Stimulated activated CD4-positive, alpha-beta T cell treated with anti-CD3 and anti-CD28 coated beads, Interleukin-2, amount 100 ng/mL, for 24 hours (primary cell): ENCODE data around the gene CAD.
"Not testable (repeated sequence)": the region's sequence is repeated elsewhere in the genome, so short reads cannot be mapped to it uniquely, and the experiment has no call there.

Experiments used
- DNase-seq, 2 donors: peaks; one replicate each; pipeline ENCODE4 v3.0.0-alpha.2; 2020

CAD gene

DNA sequence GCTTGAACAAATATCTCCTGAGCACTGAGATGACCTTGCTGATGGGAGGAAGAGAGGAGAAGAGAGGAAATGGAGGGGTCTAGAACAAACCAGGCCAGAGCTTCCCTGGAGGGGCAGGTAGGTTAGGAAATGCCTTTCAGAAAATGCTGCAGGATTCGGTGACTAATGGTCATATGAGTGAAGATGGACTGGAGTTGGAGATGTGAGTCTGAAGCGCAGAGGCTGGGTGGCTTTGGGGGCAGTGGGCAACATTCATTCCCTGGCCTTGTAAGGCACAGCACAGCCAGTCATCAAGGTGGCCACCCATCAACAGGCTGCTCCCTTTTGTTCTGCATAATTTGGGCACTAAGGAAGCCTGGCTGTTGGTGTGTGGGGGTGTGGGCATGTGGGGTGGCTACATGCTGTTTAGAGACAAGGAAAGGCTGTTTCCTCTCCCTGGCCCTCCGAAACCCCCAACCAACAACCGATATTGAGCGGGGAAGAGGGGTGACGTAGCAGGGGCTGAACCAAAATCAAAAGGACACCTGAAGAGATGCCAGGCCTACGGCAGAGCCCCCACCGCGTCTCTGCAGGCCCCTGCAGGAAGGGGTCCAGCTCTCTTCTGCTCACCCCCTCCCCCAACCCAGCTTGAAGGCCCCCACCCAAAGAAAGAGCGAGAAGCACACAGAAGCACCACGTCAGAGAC, 44.2 kb downstream of the CAD start:
- DNase-seq = no peak

DNA sequence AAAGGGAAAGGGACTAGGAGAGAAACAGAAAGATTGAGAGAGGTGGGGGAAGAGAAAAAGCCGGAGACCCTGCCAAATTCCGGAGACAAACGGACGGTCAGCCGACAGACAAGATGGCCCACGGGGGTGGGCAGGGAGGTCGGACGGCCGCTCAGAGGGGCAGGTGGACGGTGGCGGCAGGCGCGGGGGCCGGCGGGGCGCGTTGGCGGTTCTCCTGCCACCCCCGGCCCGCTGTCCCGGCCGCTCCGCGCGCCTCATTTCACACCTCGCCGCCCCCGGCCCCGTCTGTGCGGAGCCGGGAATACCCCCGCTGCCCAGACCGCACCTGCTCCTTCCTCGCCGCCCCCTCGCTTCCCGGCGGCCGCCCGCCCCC, 44.7 kb downstream of the CAD start:
- DNase-seq = no peak

DNA sequence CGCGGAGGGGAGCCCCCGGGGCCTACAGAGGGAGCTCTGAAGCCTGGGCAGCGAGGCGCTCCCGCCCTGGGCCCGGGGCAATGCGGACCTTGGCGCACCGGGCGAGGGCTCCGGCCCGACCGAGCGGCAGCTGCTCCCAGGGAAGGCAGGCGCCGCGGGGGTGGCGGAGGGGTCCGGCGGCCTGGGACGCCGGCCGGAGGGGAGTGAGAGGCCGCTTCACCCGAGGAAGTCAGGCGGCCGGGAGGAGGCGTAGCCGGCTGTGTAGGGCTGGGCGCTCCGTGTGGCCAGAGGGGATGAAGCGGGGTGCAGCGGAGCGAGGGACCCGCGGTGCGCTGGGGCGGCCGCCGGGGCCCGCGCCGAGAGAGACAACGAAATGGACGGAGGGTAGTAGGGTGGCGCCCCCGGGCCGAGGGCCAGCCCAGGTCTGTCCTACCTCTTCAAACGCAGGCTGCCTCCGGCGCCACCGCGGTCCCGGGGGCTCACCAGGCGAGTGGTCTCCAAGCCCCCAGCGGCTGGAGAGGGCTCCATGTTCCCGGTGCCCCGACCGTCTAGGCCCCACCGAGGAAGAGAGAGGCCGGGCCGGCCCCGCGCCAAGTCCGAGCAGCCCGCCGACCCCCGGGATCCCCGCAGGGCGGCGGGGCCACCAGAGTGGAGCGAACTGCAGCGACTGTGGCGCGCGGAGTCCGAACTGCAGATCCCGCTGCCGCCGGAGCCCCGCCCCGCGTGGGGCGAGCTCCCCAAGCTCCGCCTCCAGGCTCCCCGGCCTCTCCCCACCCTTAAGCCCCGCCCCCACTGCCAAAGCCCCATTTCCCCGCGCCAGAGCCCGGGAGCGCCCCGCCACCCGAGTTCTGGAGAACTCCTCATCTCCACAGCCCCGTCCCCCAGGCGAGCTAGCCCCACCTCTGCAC, 45.5 kb downstream of the CAD start, which contains the start of gene SLC30A3:
Gene SLC30A3 (minus strand): TSS at position 669 of the 908 bp plus-strand sequence. CDS start 141 bp downstream, at position 528.
- peak; percentile 71 to 85 for DNase-seq

DNA sequence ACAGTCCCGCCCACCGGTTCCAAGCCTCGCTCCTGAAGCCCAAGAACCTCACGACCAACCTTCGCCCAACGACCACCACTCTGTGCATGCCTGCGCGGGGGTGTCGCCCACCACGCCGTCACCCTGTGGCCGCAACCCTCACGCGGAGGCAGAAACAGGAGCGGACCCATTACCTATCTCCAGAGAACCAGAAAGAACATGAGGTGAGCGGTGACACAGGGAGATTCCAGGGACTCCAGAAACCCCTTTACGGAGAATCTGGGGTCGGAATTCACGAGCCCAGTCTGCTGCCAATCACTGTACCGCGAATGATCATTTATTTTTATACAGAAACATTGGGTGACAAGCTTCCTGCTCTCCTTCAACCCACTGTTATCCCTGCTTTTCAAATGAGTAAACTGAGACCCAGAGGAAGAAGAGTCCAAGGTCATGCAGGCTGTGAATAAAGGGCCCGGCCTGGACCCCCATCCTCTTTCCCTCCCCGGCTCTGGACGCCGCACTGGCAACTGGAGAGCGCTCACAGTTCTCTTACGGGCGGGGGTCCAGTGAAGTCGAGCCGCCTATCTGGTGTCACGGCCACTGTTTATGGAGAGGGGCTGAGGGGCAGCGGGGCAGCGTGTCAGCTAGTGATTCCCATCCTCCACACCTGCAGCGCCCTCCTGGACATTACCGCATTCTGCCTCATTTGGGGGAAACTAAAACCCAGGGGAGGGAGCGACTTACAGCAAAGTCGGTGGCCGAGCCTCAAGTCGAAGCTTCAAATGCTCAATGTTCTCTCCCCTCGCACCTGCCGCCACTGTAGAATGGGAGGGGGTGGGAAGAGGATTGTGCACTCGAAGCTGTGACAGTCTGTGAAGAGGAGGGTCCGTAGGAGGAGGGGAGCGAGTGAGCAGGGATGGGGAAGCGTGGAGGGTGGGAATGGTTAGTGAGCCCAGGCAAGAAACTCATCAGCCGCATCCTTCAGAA, 46.4 kb downstream of the CAD start:
- peak in 1 of 2 donors; percentile 25 for DNase-seq

DNA sequence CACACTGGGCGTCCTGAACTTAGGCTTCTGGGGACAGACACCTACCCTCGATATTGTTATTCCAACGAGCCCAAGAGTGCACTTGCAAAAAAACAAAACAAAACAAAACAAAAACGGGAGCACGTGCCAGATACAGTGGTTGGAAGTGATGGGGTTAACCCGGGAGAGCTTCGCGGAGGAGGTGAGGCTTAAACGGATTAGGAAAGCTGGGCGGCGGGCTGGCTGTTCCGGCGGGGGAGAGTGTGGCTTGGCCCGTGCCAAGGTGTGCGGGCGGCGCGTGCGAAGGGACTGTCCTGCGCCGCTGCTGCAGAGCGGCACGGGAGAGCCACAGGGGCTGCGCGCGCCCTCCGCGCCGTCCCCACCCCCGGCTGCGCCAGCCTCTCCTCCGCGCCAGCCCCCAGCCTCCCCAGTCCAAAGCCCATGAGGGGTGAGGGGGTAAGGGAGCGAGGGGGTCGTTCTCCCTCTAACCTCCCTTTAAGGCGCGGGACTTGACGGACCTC, 47.1 kb downstream of the CAD start:
- DNase-seq = peak in 1 of 2 donors; percentile 29

DNA sequence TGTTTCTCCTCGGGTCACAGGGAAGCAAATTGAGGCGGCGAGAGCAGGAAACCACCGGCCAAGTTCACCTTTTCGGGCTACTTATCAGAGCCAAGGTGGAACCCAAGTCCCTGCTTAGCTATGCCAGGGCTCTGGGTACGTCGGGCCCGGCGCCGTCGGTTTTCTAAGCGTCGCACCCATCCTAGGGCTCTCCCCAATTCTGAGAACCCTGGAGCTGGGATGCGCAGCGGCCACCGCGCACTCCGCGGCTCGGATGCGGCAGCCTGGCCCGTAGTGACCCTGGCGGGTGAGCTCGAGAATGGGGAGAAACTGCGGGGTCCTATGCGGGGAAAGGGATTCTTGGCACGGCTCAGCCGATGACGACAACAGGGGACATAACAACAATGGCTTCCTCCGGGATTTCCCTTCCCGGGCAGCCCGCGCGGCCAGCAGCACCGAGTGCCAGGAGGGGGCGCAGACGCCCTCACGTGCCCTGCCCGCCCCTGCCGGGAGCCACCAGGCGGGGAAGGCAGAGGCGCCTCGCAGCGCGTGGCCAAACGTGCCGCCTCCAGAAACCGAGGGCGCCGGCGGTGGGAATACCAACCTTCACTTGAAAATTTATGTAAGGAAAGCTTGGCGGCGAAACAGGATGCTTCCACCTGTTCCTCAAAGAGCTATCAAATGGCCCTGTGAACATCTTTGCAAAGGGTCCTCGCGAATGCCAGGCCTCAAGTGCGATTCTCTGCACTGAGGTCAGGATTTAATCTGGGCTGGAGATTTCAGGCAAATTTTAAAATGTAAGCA, 47.8 kb downstream of the CAD start:
- DNase-seq = peak; percentile 63 to 75

DNA sequence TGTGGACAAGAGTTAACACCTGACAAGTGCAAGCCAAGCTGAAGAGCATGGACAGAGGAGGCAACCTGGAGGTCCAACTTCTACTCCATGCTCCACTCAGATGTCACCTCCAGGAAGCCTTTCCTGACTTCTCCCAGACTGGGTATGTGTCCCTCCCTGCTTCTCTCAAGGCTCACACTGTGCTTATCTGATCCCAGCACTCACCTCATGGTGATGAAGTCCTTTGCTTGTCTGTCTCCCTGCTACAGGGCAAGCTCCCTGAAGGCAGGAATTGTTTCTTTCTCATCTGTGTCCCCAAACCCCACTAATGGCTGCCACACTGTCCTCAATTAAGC, 48.3 kb downstream of the CAD start:
- DNase-seq = no peak

DNA sequence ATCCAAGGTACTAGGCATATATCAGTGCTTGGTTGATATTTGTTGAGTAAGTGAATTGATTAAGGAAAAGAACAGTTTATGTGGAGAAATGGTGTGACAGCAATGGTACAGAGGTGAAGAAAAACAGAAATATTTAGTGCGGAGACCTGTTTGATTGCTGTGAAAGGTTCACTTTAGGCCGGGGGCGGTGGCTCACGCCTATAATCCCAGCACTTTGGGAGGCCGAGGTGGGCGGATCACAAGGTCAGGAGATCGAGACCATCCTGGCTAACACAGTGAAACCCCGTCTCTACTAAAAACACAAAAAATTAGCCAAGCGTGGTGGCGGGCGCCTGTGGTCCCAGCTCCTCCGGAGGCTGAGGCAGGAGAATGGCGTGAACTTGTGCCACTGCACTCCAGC, 51.1 kb downstream of the CAD start:
- DNase-seq = not testable (repeated sequence)

DNA sequence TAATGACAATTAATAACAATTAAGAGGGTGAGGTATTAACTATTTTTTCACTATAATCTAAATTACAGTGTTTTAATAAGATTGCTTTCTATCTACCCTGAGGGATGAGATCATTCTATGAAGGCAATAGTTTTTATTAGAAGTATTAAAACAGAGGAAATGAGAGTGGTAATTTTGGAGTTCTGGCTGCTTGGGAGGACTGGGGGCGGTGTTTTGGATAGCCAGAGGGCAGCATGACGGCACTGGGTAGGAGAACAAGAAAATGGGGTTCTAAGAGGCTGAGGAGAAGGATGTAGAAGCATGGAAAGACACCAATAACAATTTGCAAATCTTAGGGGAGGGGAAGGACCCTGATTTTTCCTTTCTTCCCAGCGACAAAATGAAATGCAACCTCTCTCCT, 53.0 kb downstream of the CAD start:
- no peak for DNase-seq

DNA sequence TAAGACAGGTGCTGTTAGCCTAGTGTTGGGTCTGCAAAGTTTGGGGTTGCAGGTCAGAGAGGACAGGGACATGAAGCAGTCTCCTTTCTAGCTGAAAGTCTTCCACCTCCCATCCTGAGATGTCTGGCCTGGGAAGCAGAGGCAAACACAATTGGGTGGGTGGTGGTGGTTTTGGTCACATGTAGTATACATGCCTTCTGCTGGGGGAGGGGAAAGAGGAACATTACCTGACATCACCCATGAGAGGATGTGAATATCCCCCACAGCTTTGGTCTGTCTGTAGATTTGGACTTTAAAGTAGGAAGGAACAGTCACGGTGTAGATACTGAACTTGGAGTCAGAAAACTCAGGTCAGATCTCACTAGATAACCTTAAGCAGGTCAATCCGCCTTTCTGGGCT, 53.5 kb downstream of the CAD start:
- no peak for DNase-seq

DNA sequence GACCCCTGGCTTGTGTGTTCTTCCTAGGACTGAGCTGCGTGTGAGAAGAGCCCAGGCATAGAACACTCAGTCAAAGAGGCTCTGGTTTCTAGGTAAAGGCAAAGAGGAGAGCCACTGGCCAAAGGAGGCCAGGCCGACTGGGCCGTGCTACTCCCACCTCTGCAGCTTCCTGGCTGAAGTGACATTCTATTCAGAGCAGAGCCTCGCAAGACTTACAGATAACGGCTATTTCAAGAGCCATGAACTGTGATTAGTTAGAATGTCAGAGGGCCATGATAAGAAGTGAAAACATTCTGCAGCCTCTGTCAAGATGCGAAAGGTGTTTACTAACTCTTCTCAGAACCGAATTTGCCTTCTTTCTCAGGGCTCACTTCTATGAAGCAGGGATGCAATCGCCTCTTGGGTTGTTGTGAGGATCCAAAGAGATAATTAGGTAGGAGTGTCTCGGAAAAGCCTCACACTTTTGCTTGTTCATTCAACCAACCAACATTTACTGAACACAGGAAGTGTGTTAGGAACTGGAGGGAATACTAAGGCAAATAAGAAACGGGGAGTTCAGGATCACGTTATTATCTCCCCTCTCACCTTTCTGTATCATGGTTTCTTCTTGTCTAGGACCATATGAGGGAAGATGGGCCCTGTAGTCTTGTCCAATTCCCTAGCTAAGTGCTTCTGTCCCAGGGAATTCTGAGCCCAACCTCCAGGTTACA, 54.6 kb downstream of the CAD start:
- DNase-seq = no peak

DNA sequence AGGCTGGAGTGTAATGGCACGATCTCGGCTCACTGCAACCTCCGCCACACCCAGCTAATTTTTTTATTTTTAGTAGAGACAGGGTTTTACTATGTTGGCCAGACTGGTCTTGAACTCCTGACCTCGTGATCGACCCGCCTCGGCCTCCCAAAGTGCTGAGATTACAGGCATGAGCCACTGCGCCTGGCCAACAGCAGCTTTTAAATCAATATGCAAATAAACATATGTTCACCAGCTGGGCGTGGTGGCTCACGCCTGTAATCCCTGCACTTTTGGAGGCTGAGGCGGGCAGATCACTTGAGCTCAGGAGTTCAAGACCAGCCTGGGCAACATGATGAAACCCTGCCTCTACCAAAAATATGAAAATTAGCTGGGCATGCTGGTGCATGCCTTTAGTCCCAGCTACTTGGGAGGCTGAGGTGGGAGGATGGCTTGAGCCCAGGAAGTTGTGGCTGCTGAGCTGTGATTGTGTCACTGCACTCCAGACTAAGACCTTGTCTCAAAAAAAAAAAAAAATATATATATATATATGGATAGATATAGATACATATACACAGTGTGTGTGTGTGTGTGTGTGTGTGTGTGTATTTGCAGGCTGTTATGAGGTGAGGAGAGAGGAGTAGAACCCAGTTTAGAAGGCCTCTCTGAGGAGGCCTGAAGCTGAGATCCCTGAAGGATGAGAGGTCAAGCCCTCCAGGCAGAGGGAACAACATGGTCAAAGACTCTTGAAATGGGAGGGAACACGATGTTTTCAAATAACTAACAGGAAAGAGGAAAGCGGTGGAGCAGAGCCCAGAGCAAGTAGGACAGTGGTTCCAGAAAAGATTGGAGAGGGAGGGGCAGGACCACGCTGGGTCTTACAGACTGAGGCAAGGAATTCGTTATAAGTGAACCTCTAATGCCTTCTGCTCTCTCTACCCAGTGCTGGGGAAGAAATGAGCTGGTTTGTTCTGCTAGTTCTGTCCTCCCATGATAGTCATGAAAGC, 55.7 kb downstream of the CAD start:
- not testable (repeated sequence) for DNase-seq

DNA sequence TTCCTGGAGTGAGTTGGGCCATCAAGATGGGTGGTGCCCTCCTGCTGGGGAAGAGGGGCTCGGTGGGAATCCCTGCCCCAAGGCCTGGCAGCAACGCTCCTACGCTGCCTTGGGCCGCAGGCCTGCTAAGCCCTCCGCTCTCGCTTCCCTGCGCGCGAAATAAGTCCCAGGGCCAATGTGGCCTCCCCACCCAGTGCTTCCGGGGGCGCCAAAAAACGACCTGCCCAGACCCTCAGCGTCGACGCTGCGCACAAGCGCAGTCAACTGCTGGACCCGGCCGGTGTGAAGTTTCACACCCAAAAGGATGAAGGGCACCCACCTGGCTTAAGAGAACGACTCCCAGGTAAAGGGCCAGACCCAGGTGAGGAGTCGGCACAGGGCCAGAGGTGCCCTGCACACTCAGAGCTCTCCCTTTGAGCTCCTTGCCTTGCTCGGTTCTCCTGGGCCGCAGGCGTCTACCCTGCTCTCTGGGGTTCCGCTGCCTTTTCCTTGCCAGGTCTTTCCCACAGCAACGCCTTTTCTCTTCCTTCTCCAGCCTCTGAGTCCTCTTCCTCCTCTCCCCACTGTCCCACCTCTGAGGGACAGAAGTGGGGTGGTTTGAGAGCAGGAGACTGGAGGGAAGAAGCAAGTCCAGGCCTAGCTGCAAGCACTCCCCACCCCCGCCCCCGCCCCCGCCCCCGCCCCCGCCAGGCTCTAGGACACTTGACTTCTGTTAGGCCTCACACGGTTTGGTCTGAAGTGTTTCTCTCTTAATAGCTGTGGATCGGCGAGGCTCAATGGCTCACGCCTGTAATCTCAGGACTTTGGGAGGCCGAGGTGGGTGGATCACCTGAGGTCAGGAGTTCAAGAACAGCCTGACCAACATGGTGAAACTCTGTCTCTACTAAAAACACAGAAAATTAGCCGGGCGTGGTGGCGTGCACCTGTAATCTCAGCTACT, 58.3 kb downstream of the CAD start, which contains the start of gene DNAJC5G:
Gene DNAJC5G (plus strand): TSS at position 223 of the 940 bp plus-strand sequence. CDS start 1,296 bp downstream, outside the sequence.
- no peak for DNase-seq

DNA sequence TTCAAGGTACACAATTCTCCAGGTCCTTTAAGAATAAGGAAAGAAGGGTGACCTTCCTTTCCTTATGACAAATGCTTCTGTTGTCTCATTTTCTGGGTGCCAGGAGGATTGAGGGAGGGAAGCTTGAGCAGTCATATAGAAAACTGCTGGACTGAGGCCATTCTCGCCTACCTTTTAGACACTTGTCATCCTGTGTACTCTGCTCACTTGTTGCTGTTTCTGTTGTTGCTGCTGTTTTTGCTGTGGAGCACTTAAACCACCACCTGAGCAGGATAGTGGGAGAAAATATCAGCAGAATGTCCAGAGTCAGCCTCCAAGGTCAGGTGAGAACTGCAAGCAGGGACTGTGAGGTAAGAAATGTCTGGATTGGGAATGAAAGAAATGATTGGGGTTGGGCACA, 60.8 kb downstream of the CAD start:
- no peak for DNase-seq

DNA sequence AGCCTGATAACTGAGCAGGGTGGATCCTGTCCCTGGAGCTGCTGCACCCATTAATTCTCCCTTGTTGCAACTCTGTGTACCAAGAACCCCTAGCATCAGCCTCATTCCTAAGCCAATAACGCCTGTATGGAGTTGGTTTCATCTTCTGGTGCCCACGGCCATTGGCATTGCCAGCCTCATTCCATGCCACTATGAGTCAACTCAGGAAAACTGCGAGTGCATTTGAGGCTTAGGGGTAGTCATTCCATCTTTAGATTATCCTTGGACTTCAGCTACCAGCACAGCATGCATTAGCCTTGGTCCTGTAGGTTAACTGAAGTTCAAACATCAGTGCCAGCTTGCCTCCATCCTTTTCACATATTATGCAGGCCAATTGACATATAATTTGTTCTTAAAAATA, 63.7 kb downstream of the CAD start:
- DNase-seq = no peak

DNA sequence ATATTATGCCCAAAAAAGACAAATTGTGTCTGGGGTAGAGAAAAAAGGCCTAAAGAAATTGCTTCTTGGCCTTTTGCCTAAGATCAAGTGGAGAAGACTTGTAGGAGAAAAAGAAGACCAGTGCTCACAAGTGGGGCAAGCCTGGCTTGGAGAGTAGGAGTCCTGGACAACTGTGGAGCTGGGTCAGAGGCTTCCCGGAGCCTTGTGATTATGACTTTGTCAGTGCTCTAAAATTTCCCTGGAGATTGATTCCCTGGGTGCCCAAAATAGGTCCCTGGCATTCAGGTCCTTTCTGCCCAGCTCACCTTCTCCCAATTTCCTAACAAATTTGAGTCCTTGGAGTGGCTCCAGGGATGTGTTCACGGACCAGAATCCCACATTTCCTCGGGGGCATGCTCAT, 64.3 kb downstream of the CAD start:
- no peak for DNase-seq

DNA sequence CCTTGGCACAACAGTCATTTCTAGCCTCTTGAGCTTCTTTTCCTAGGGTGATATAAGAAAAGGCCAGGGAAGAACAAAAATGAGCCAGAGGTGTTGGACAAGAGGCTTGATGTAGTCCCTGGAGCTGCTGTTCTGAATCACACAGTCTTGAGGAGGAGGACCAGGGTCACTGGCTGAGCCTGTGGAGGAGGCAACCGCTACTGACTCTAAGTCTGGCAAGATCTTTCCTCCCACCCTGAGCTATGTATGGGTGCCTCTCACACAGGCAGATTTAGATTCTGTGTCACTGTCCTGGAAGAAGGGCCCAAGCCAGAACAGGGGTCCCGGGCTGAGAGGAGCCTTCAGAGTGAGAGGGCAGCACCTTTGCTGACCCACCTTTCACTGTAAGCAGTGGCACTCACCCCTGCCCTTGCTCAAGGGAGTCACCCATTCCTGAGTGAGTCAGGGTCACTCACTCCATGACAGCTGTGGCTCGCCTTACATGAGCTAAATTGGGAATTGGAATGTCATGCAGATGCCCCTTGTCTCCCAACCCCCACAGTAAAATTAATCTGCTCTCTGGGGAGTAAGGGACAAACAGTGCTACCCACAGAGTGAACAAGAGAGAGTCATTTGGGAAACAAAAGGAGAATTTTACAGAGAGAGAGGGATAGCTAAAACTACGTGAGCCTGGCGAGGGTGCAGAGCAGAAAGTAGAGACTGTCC, 64.8 kb downstream of the CAD start, which contains the start of gene TRIM54:
Gene TRIM54 (plus strand): TSS at position 575 of the 705 bp plus-strand sequence. CDS start 303 bp downstream, outside the sequence.
- DNase-seq = no peak

DNA sequence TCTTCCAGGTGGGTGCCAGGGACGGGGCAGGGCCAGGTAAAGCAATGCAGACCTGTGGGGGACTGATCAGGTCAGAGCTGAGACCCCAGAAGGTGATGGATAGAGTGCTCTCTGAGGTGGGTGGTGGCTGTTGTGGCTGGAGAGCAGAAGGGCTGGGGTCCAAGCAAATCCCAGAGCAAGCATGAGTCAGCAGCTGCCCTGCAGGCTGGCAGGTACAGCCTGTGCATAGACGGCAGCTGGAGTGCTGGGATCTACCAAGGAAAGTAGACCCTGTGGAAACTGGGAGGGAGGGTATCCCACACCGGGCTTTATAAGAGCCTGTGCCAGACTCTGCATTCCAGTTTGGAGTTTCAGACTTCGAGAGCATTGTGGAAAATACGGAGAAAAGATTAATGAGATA, 65.7 kb downstream of the CAD start:
- no peak for DNase-seq
